T-cell (primary cell): ENCODE measurements around the gene LENG9. TPM values are rescaled to one million over a fixed set of nuclear protein-coding genes. Genes with fewer than 3 reads are reported as not detected.

Experiments used
- ATAC-seq, 4 experiments: fragments of 200-7000 bp in 3 of 4; fragments of 150-1000 bp in 1 of 4; cut with Tn5 transposase; replicated peaks in 1 of 4; 1 replicate in 3 of 4; 2 replicates in 1 of 4; pipeline ENCODE4 v1.10.0; 2021; ENCODE audit warnings: moderate library complexity in 3 of 4, mild to moderate bottlenecking in 2 of 4, moderate number of reproducible peaks in 1 of 4
- CTCF ChIA-PET, 2 donors: fragments of 300-600 bp; sonication (Branson Sonifier 250); formaldehyde crosslinking; loops; one replicate each; lab custom pipeline; 2022; ENCODE audit warnings: antibody characterized with exemption in 2 of 2; lab: Charles Lee
- POLR2A ChIA-PET, 2 donors: fragments of 300-600 bp; sonication (Branson Sonifier 250); formaldehyde crosslinking; loops; one replicate each; lab custom pipeline; 2022; ENCODE audit warnings: antibody characterized with exemption in 2 of 2; lab: Charles Lee
- DNase-seq, 35 experiments: peaks; one replicate each; pipeline versions ENCODE4 v3.0.0 to v3.0.0-alpha.2; 2013 to 2023
- H3K27ac ChIP-seq: one replicate; pipeline ENCODE4 v1.5.1; 2013; ENCODE audit warnings: low read length
- H3K27me3 ChIP-seq, 2 experiments: replicated peaks in 1 of 2; 1 replicate in 1 of 2; 2 replicates in 1 of 2; pipeline versions ENCODE4 v1.6.1 to v1.7.0; 2013; ENCODE audit warnings: low read length in 1 of 2, mixed read lengths in 1 of 2; ENCODE audit not compliant: control insufficient read depth in 2 of 2, insufficient read depth in 2 of 2; ENCODE audit errors: extremely low read depth in 1 of 2
- H3K36me3 ChIP-seq, 2 donors: 1 replicate in 1 of 2; 2 replicates in 1 of 2; pipeline versions ENCODE4 v1.6.1 to v1.7.0; 2013; ENCODE audit warnings: low read length in 1 of 2; ENCODE audit not compliant: control insufficient read depth in 2 of 2, insufficient read depth in 1 of 2; ENCODE audit errors: extremely low read depth in 1 of 2
- H3K4me1 ChIP-seq, 2 experiments: 1 replicate in 1 of 2; 2 replicates in 1 of 2; pipeline versions ENCODE4 v1.6.1 to v1.7.0; 2013; ENCODE audit warnings: low read length in 2 of 2, mixed read lengths in 1 of 2; ENCODE audit not compliant: insufficient read depth in 2 of 2, control insufficient read depth in 1 of 2; ENCODE audit errors: extremely low read depth in 1 of 2
- H3K4me3 ChIP-seq, 2 donors: 1 replicate in 1 of 2; 2 replicates in 1 of 2; pipeline versions ENCODE4 v1.5.1 to v1.7.0; 2013; ENCODE audit warnings: mild to moderate bottlenecking in 2 of 2, low read length in 1 of 2, moderate library complexity in 1 of 2; ENCODE audit not compliant: control insufficient read depth in 1 of 2; ENCODE audit errors: extremely low read depth in 1 of 2
- H3K9me3 ChIP-seq: 2 replicates; pipeline ENCODE4 v1.7.0; 2013
- H3K27ac Mint-ChIP-seq, 2 donors: one replicate each; pipeline ENCODE4 v1.8.0; 2020 to 2021; ENCODE audit warnings: mild to moderate bottlenecking in 2 of 2, mixed read lengths in 2 of 2
- H3K27me3 Mint-ChIP-seq, 2 donors: one replicate each; pipeline ENCODE4 v1.8.0; 2021 to 2022; ENCODE audit warnings: mixed read lengths in 2 of 2
- H3K36me3 Mint-ChIP-seq: one replicate; pipeline ENCODE4 v1.8.0; 2021; ENCODE audit warnings: mixed read lengths
- H3K4me1 Mint-ChIP-seq, 3 donors: one replicate each; pipeline ENCODE4 v1.8.0; 2020 to 2022; ENCODE audit warnings: mixed read lengths in 3 of 3, mild to moderate bottlenecking in 1 of 3
- H3K4me3 Mint-ChIP-seq, 3 donors: one replicate each; pipeline ENCODE4 v1.8.0; 2020 to 2022; ENCODE audit warnings: mild to moderate bottlenecking in 3 of 3, mixed read lengths in 3 of 3, moderate library complexity in 3 of 3
- H3K9me3 Mint-ChIP-seq, 3 donors: one replicate each; pipeline ENCODE4 v1.8.0; 2020 to 2022; ENCODE audit warnings: mixed read lengths in 3 of 3
- WGBS: methylation state at CpG from one replicate; pipeline ENCODE4 v1.1.5; 2013; ENCODE audit warnings: missing lambda C conversion rate; ENCODE audit not compliant: insufficient coverage; 5-methylcytosine and 5-hydroxymethylcytosine counted together
- total RNA-seq, 35 experiments: library from RNA in 6 of 35; stranded (reverse) in 6 of 35; fragments of 120-200 nt in 1 of 35; gene quantifications; one replicate each; pipeline versions ENCODE4 v1.2.1 to v1.2.4 and lab custom pipeline; 2013 to 2026

LENG9 gene
- total RNA-seq, 5 donors from 2014 or later (not counting 1 experiment from before 2014, with no cell fraction given), result 2.2 to 7.9 (median 7.5) TPM

DNA sequence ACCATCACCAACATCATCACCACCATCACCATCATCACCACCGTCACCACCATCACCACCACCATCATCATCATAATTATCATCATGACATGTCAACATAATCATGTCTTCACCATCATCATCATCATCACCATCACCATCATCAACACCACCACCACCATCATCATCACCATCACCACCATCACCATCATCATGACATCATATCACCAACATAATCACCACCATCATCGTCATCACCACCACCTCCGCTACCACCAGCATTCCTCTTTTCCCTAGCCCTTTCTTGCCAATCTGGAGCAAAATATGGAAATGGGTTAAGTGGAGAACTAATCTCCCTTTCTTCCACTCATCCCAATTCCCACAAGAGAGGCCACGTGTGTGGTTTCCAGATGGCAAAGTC is 49.4 kb downstream of the LENG9 start:
- Mint-ChIP-seq H3K36me3 (no peaks in the 10 kb centered on the region), H3K4me3 (no peak overlapping the region), H3K27me3 (peaks cover 30 to 42% of the 10 kb centered on the region in 2 donors), H3K4me1 (peaks cover 16 to 18% (median 18%) of the 10 kb centered on the region in 3 donors), H3K27ac (no peak overlapping the region), H3K9me3 (peaks cover 0 to 6% (median 0%) of the 10 kb centered on the region in 3 donors)
- Histone ChIP-seq H3K4me1 (peaks cover 4 to 16% of the 10 kb centered on the region in 2 experiments), H3K36me3 (no peaks in the 10 kb centered on the region), H3K27ac (no peak overlapping the region), H3K9me3 (no peaks in the 10 kb centered on the region), H3K4me3 (no peak overlapping the region), H3K27me3 (peaks cover 7 to 42% of the 10 kb centered on the region in 2 experiments)
- WGBS, result 94% methylated on average over 1 of the region's 4 CpGs
- no peak for DNase-seq
- ChIA-PET CTCF (no interaction called here), POLR2A (no interaction called here)
- ATAC-seq, result no peak

DNA sequence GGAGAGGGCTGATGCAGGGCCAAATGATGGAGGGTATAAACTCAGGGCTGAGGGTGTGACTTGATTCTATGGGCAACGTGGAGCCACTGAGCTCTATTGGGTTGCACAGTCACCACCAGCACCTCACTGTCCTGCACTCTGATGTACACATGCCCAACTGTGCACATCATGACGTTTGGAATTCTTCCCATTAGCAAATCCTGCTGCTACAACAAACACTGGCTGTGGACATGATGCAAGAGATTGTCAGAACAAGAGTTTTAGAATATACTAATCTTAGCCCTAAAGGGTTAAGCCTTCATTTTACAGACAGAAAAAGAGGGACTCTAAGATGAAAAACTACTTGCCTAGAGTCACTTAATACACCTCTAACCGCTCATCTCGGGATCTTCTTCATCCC is 50.7 kb downstream of the LENG9 start:
- H3K27ac Mint-ChIP-seq, result no peak overlapping the region
- no peak for ATAC-seq
- no peak overlapping the region for H3K4me3 Mint-ChIP-seq
- Histone ChIP-seq H3K9me3 (no peaks in the 10 kb centered on the region), H3K27me3 (peaks cover 7 to 34% of the 10 kb centered on the region in 2 experiments), H3K27ac (no peak overlapping the region), H3K4me3 (no peak overlapping the region), H3K4me1 (peaks cover 4 to 9% of the 10 kb centered on the region in 2 experiments), H3K36me3 (no peaks in the 10 kb centered on the region)
- DNase-seq, result no peak
- no peaks in the 10 kb centered on the region for H3K36me3 Mint-ChIP-seq
- peaks cover 12 to 15% (median 13%) of the 10 kb centered on the region in 3 donors for H3K4me1 Mint-ChIP-seq
- peaks cover 26 to 37% of the 10 kb centered on the region in 2 donors for H3K27me3 Mint-ChIP-seq
- peaks cover 0 to 9% (median 0%) of the 10 kb centered on the region in 3 donors for H3K9me3 Mint-ChIP-seq
- WGBS, result 60% methylated on average over 1 of the region's 4 CpGs
- ChIA-PET POLR2A (no interaction called here), CTCF (no interaction called here)

Other genes starting within 250 kb of the LENG9 start
- 1 to 10 TPM in 3 of 5 donors, under 1 TPM in 2; 0.72 to 2.8 (median 1.1) TPM for gene LILRB3, start 240.8 kb downstream of the LENG9 start, total RNA-seq
- under 1 TPM in 3 of 5 donors, not detected in 2; 0.13 to 0.58 (median 0.43) TPM for gene LILRA6, start 221.0 kb downstream of the LENG9 start, total RNA-seq
- under 1 TPM in 1 of 5 donors, not detected in 4; 0.13 TPM for gene LILRB5, start 206.5 kb downstream of the LENG9 start, total RNA-seq
- gene LILRB2, start 182.7 kb downstream of the LENG9 start, total RNA-seq, result under 1 TPM in 2 of 5 donors, not detected in 3; 0.46 to 0.53 TPM
- gene LILRA5, start 150.6 kb downstream of the LENG9 start, total RNA-seq, result not detected
- under 1 TPM in 1 of 5 donors, not detected in 4; 0.58 TPM for gene LILRA4, start 124.6 kb downstream of the LENG9 start, total RNA-seq
- gene LAIR1, start 98.8 kb downstream of the LENG9 start, total RNA-seq, result 10 to 100 TPM; 40.2 to 66.0 (median 59.7) TPM
- gene TTYH1, start 48.3 kb downstream of the LENG9 start, total RNA-seq, result under 1 TPM in 2 of 5 donors, not detected in 3; 0.26 to 0.41 TPM
- gene LENG8, start 14.6 kb downstream of the LENG9 start, total RNA-seq, result 100 to 1,000 TPM; 506 to 622 (median 618) TPM
- under 1 TPM in 1 of 5 donors, not detected in 4; 0.43 TPM for gene CDC42EP5, start 9.5 kb upstream of the LENG9 start, total RNA-seq
- 10 to 100 TPM in 1 of 5 donors, 1 to 10 TPM in 3, under 1 TPM in 1; 0.49 to 16.7 (median 1.3) TPM for gene LAIR2, start 39.1 kb upstream of the LENG9 start, total RNA-seq
- under 1 TPM in 4 of 5 donors, not detected in 1; 0.16 to 0.47 (median 0.37) TPM for gene LILRA2, start 110.0 kb upstream of the LENG9 start, total RNA-seq
- under 1 TPM in 1 of 5 donors, not detected in 4; 0.43 TPM for gene LILRA1, start 129.9 kb upstream of the LENG9 start, total RNA-seq
- 10 to 100 TPM in 1 of 5 donors, 1 to 10 TPM in 4; 2.0 to 26.9 (median 3.6) TPM for gene LILRB1, start 166.7 kb upstream of the LENG9 start, total RNA-seq
- under 1 TPM in 2 of 5 donors, not detected in 3; 0.20 to 0.59 TPM for gene LILRB4, start 199.2 kb upstream of the LENG9 start, total RNA-seq